HepG2 (cell line): Measurements from ENCODE around the gene MRPL14. TPM values are rescaled to one million over a fixed set of nuclear protein-coding genes. Genes with fewer than 3 reads are reported as not detected.

ENCODE experiments used
- ARNT ChIP-seq: fragments of 450-650 bp; IDR thresholded peaks from 2 replicates; pipeline ENCODE4 v1.6.1; 2017
- ARNTL ChIP-seq: sonication (generic); formaldehyde crosslinking; IDR thresholded peaks from 2 replicates; pipeline ENCODE4 v1.4.0; 2020; ENCODE audit warnings: mild to moderate bottlenecking, missing genetic modification reagents
- CCAR2 ChIP-seq: fragments of 200-400 bp; formaldehyde crosslinking; optimal IDR thresholded peaks from 2 replicates; pipeline ENCODE3; 2018; ENCODE audit warnings: low read depth, mild to moderate bottlenecking, low read length, moderate library complexity
- ELF1 ChIP-seq: sonication (generic); formaldehyde crosslinking; IDR thresholded peaks from 2 replicates; pipeline ENCODE4 v1.4.0; 2020; ENCODE audit warnings: missing genetic modification reagents
- FOXP1 ChIP-seq, 2 experiments: fragments of 450-650 bp in 1 of 2; IDR thresholded peaks; 2 replicates each; pipeline ENCODE4 v1.6.1; 2017 to 2018; ENCODE audit warnings: antibody characterized with exemption in 1 of 2
- FUBP1 ChIP-seq: sonication (generic); formaldehyde crosslinking; IDR thresholded peaks from 2 replicates; pipeline ENCODE4 v1.5.1; 2020; ENCODE audit warnings: missing genetic modification reagents, mild to moderate bottlenecking, borderline replicate concordance
- HHEX ChIP-seq: IDR thresholded peaks from 2 replicates; pipeline ENCODE4 v1.6.1; 2016; ENCODE audit warnings: control low read depth
- HIVEP1 ChIP-seq: sonication (generic); formaldehyde crosslinking; IDR thresholded peaks from 2 replicates; pipeline ENCODE4 v1.4.0; 2020; ENCODE audit warnings: mild to moderate bottlenecking, missing genetic modification reagents
- JUNB ChIP-seq: sonication (generic); formaldehyde crosslinking; IDR thresholded peaks from 2 replicates; pipeline ENCODE4 v1.8.0; 2022; ENCODE audit warnings: missing genetic modification reagents, mild to moderate bottlenecking, borderline replicate concordance
- KMT2A ChIP-seq: sonication (generic); formaldehyde crosslinking; IDR thresholded peaks from 2 replicates; pipeline ENCODE4 v1.4.0; 2020; ENCODE audit warnings: missing genetic modification reagents
- MAF1 ChIP-seq: sonication (generic); formaldehyde crosslinking; IDR thresholded peaks from 2 replicates; pipeline ENCODE4 v1.5.0; 2020; ENCODE audit warnings: missing genetic modification reagents, borderline replicate concordance
- MED8 ChIP-seq: sonication (generic); formaldehyde crosslinking; IDR thresholded peaks from 2 replicates; pipeline ENCODE4 v1.8.1; 2023; ENCODE audit warnings: mild to moderate bottlenecking, missing genetic modification reagents; ENCODE audit not compliant: insufficient replicate concordance
- MLX ChIP-seq: IDR thresholded peaks from 2 replicates; pipeline ENCODE4 v1.6.1; 2016
- PAX8 ChIP-seq: sonication (generic); formaldehyde crosslinking; IDR thresholded peaks from 2 replicates; pipeline ENCODE4 v1.8.0; 2022; ENCODE audit warnings: mild to moderate bottlenecking, missing genetic modification reagents, borderline replicate concordance
- POGK ChIP-seq: sonication (generic); formaldehyde crosslinking; conservative IDR thresholded peaks from 2 replicates; pipeline ENCODE4 v1.8.0; 2022; ENCODE audit warnings: mild to moderate bottlenecking, moderate library complexity, missing genetic modification reagents
- REXO4 ChIP-seq: sonication (generic); formaldehyde crosslinking; IDR thresholded peaks from 2 replicates; pipeline ENCODE4 v1.8.0; 2022; ENCODE audit warnings: missing genetic modification reagents, mild to moderate bottlenecking, borderline replicate concordance
- TBX3 ChIP-seq: fragments of 450-650 bp; IDR thresholded peaks from 2 replicates; pipeline ENCODE4 v1.6.1; 2017; ENCODE audit warnings: antibody characterized with exemption, mild to moderate bottlenecking, inconsistent platforms, borderline replicate concordance
- YEATS4 ChIP-seq: sonication (generic); formaldehyde crosslinking; IDR thresholded peaks from 2 replicates; pipeline ENCODE4 v1.4.0; 2020; ENCODE audit warnings: missing genetic modification reagents, borderline replicate concordance
- ZNF382 ChIP-seq: sonication (generic); formaldehyde crosslinking; IDR thresholded peaks from 2 replicates; pipeline ENCODE4 v1.5.0; 2020; ENCODE audit warnings: missing genetic modification reagents, mild to moderate bottlenecking, borderline replicate concordance
- ZNF7 ChIP-seq: IDR thresholded peaks from 2 replicates; pipeline ENCODE4 v1.6.1; 2016; ENCODE audit warnings: missing biosample characterization, missing genetic modification reagents
- ZNF773 ChIP-seq: sonication (generic); formaldehyde crosslinking; IDR thresholded peaks from 2 replicates; pipeline ENCODE4 v1.4.0; 2020; ENCODE audit warnings: missing genetic modification reagents, borderline replicate concordance
- ZSCAN20 ChIP-seq: sonication (generic); formaldehyde crosslinking; IDR thresholded peaks from 2 replicates; pipeline ENCODE4 v1.4.0; 2020; ENCODE audit warnings: missing genetic modification reagents, mild to moderate bottlenecking, borderline replicate concordance
- polyA plus RNA-seq, 8 experiments: library from polyadenylated mRNA; depleted of rRNA in 3 of 8; stranded (reverse) in 7 of 8; unstranded in 1 of 8; fragments of >200 nt; fragmentation: Illumina TruSeq in 4 of 8; extraction: Trizol in 4 of 8; gene quantifications; 2 replicates each; pipeline versions ENCODE4 v1.2.1 to v1.2.3, GENCODE V29; 2011 to 2016; ENCODE audit warnings: low read depth in 4 of 8, missing spikeins in 1 of 8, mixed read lengths in 1 of 8; ENCODE audit not compliant: insufficient read depth in 1 of 8
- total RNA-seq, 5 experiments: library from RNA; depleted of rRNA; stranded (reverse); fragments of >200 nt; fragmentation: Illumina TruSeq; extraction: Trizol; gene quantifications; 2 replicates each; pipeline ENCODE4 v1.2.3, GENCODE V29; 2016; ENCODE audit warnings: low read depth in 1 of 5
- TF ChIP-seq, protein P1 (sequence below): sonication (generic); formaldehyde crosslinking; IDR thresholded peaks from 2 replicates; pipeline ENCODE4 v1.8.0; 2022; ENCODE audit warnings: mild to moderate bottlenecking, missing genetic modification reagents
- TF ChIP-seq, protein P2 (sequence below): sonication (generic); formaldehyde crosslinking; IDR thresholded peaks from 2 replicates; pipeline ENCODE4 v1.8.0; 2022; ENCODE audit warnings: missing genetic modification reagents, low read depth, mild to moderate bottlenecking, borderline replicate concordance

The MRPL14 gene
- total and polyA plus RNA-seq, 2 of the 13 experiments (the other 11 are each of a cell fraction or from before 2014, with no cell fraction given): 157 to 178 TPM

GRCh38 chr6:44151348-44152108 lies 24.3 kb upstream of the MRPL14 start (continued):
- TF ChIP-seq MAF1 (CRISPR knock-in tag): no peak; the same call in 1 of the 2 replicates
- 0 out of 2 replicates have a peak, but pooled peaks have one; percentile 45 for TF ChIP-seq HIVEP1 (CRISPR knock-in tag)
- no peak for TF ChIP-seq ZNF7 (CRISPR knock-in tag)
- TF ChIP-seq JUNB: no peak
- TF ChIP-seq MED8 (CRISPR knock-in tag): no peak
- TF ChIP-seq TBX3: no peak
- TF ChIP-seq, protein P1, sequence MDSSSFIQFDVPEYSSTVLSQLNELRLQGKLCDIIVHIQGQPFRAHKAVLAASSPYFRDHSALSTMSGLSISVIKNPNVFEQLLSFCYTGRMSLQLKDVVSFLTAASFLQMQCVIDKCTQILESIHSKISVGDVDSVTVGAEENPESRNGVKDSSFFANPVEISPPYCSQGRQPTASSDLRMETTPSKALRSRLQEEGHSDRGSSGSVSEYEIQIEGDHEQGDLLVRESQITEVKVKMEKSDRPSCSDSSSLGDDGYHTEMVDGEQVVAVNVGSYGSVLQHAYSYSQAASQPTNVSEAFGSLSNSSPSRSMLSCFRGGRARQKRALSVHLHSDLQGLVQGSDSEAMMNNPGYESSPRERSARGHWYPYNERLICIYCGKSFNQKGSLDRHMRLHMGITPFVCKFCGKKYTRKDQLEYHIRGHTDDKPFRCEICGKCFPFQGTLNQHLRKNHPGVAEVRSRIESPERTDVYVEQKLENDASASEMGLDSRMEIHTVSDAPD: peak; percentile 71; the same call in 1 of the 2 replicates
- TF ChIP-seq CCAR2: no peak
- TF ChIP-seq REXO4 (CRISPR knock-in tag): peak; percentile 69; the same call in 1 of the 2 replicates
- TF ChIP-seq YEATS4 (CRISPR knock-in tag): no peak
- TF ChIP-seq PAX8: no peak
- TF ChIP-seq FUBP1 (CRISPR knock-in tag): 0 out of 2 replicates have a peak, but pooled peaks have one; percentile 67
- peak; percentile 52; the same call in 1 of the 2 replicates for TF ChIP-seq POGK
- TF ChIP-seq HHEX: no peak
- no peak for TF ChIP-seq KMT2A (CRISPR knock-in tag)
- no peak for TF ChIP-seq MLX (CRISPR knock-in tag)
- no peak for TF ChIP-seq FOXP1 (IDR thresholded peaks at IDR 0.05)
- TF ChIP-seq FOXP1 (CRISPR knock-in tag; IDR thresholded peaks at IDR 0.05): no peak
- no peak for TF ChIP-seq ZSCAN20 (CRISPR knock-in tag)
- no peak for TF ChIP-seq ZNF773 (CRISPR knock-in tag)
- TF ChIP-seq ARNT: no peak
- TF ChIP-seq ARNTL (CRISPR knock-in tag): no peak
- no peak for TF ChIP-seq ELF1 (CRISPR knock-in tag)
- no peak for TF ChIP-seq ZNF382 (CRISPR knock-in tag)
- TF ChIP-seq, protein P2, sequence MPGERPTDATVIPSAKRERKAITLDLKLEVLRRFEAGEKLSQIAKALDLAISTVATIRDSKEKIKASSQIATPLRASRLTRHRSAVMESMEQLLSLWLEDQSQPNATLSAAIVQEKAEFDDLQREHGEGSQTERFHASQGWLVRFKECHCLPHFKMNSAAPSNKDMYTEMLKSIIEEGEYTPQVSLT (CRISPR knock-in tag): no peak
